Ascending aorta (tissue), 2 donors: Measurements from ENCODE around the gene RSPH9. TPM values are rescaled to one million over a fixed set of nuclear protein-coding genes. Genes with fewer than 3 reads are reported as not detected.

Experiments
- DNase-seq, 2 donors: peaks; one replicate each; pipeline ENCODE4 v3.0.0-alpha.2; 2019; ENCODE audit warnings: low spot score in 2 of 2
- H3K27ac ChIP-seq, 2 donors: fragments of 200-600 bp; sonication (generic); one replicate each; pipeline ENCODE4 v1.5.1; 2016 to 2017; ENCODE audit warnings: mild to moderate bottlenecking in 1 of 2
- H3K27me3 ChIP-seq: fragments of 200-600 bp; sonication (generic); one replicate; pipeline ENCODE4 v1.5.1; 2017
- H3K36me3 ChIP-seq, 2 donors: fragments of 200-600 bp; sonication (generic); one replicate each; pipeline ENCODE4 v1.5.1; 2016
- H3K4me1 ChIP-seq, 2 donors: fragments of 200-600 bp; sonication (generic); one replicate each; pipeline ENCODE4 v1.5.1; 2016 to 2017; ENCODE audit warnings: mild to moderate bottlenecking in 1 of 2
- H3K4me3 ChIP-seq, 2 donors: fragments of 200-600 bp; sonication (generic); one replicate each; pipeline ENCODE4 v1.5.1; 2016 to 2017; ENCODE audit warnings: mild to moderate bottlenecking in 1 of 2
- H3K9me3 ChIP-seq, 2 donors: fragments of 200-600 bp; sonication (generic); one replicate each; pipeline ENCODE4 v1.5.1; 2016
- CTCF ChIP-seq, 3 experiments: fragments of 200-600 bp in 2 of 3; fragments of 450-650 bp in 1 of 3; sonication (generic) in 2 of 3; IDR thresholded peaks; one replicate each; pipeline ENCODE4 v1.5.1; 2016 to 2019; ENCODE audit warnings: antibody characterized with exemption in 3 of 3, mild to moderate bottlenecking in 1 of 3, moderate library complexity in 1 of 3
- intact Hi-C: fragments of 100-400 bp; cut with DNase I; formaldehyde crosslinking; loops from one replicate; pipeline ENCODE4 v1.15.1; 2023
- total RNA-seq: library from RNA; depleted of rRNA; stranded (reverse); fragments of >200 nt; gene quantifications from one replicate; pipeline ENCODE4 v1.1.0, GENCODE V29; 2016

Gene RSPH9
- total RNA-seq, 1 donor from 2014 or later: not detected

GRCh38 chr6:43674921-43675320 lies 30.1 kb downstream of the RSPH9 start:
- peaks cover 5 to 6% of the 10 kb centered on the region in 2 donors for H3K4me1 ChIP-seq
- H3K27ac ChIP-seq: no peak overlapping the region
- H3K27me3 ChIP-seq: no peaks in the 10 kb centered on the region
- no peak for TF ChIP-seq CTCF (IDR thresholded peaks at IDR 0.05)
- peaks cover 59 to 90% of the 10 kb centered on the region in 2 donors for H3K36me3 ChIP-seq
- DNase-seq: no peak
- intact Hi-C loops: no loop called here
- H3K4me3 ChIP-seq: no peak overlapping the region
- no peaks in the 10 kb centered on the region for H3K9me3 ChIP-seq

GRCh38 chr6:43676962-43677606 lies 32.2 kb downstream of the RSPH9 start:
- intact Hi-C loops: no loop called here
- H3K36me3 ChIP-seq: peaks cover 53 to 94% of the 10 kb centered on the region in 2 donors
- H3K27ac ChIP-seq: no peak overlapping the region
- no peaks in the 10 kb centered on the region for H3K9me3 ChIP-seq
- H3K4me3 ChIP-seq: no peak overlapping the region
- TF ChIP-seq CTCF (IDR thresholded peaks at IDR 0.05): no peak
- H3K4me1 ChIP-seq: peaks cover 3 to 4% of the 10 kb centered on the region in 2 donors
- no peak for DNase-seq
- no peaks in the 10 kb centered on the region for H3K27me3 ChIP-seq

- Histone ChIP-seq H3K9me3 (no peaks in the 10 kb centered on the region), H3K27me3 (no peaks in the 10 kb centered on the region), H3K27ac (no peak overlapping the region), H3K4me3 (no peak overlapping the region), H3K36me3 (peaks cover 50 to 87% of the 10 kb centered on the region in 2 donors), H3K4me1 (peaks cover 3 to 4% of the 10 kb centered on the region in 2 donors)
- no peak for TF ChIP-seq CTCF (IDR thresholded peaks at IDR 0.05)
- intact Hi-C loops: no loop called here
- DNase-seq: no peak
These were observed 32.9 kb downstream of the RSPH9 start for GRCh38 chr6:43677759-43678158.

- TF ChIP-seq CTCF (IDR thresholded peaks at IDR 0.05): no peak
- peaks cover 50 to 83% of the 10 kb centered on the region in 2 donors for H3K36me3 ChIP-seq
- H3K4me1 ChIP-seq: peaks cover 2% of the 10 kb centered on the region in 2 donors
- intact Hi-C loops: no loop called here
- no peak overlapping the region for H3K4me3 ChIP-seq
- H3K27ac ChIP-seq: no peak overlapping the region
- no peaks in the 10 kb centered on the region for H3K9me3 ChIP-seq
- no peak for DNase-seq
- H3K27me3 ChIP-seq: no peaks in the 10 kb centered on the region
These were observed 33.5 kb downstream of the RSPH9 start for GRCh38 chr6:43678341-43678740.

- no peak for DNase-seq
- Histone ChIP-seq H3K4me3 (no peak overlapping the region), H3K36me3 (peaks cover 45 to 75% of the 10 kb centered on the region in 2 donors), H3K4me1 (no peaks in the 10 kb centered on the region), H3K27me3 (no peaks in the 10 kb centered on the region), H3K9me3 (no peaks in the 10 kb centered on the region), H3K27ac (no peak overlapping the region)
- intact Hi-C loops: no loop called here
- no peak for TF ChIP-seq CTCF (IDR thresholded peaks at IDR 0.05)
These were observed 34.2 kb downstream of the RSPH9 start for GRCh38 chr6:43679057-43679456.
